Stomach (tissue), 4 donors: ENCODE measurements around the gene CTAG1B.

ENCODE experiments used
- EP300 ChIP-seq: sonication (generic); formaldehyde crosslinking; IDR thresholded peaks from one replicate; pipeline ENCODE4 v1.6.1; 2017; ENCODE audit warnings: antibody characterized with exemption
- POLR2A ChIP-seq, 4 donors: fragments of 450-650 bp; IDR thresholded peaks; one replicate each; pipeline ENCODE4 v1.6.1; 2016; ENCODE audit warnings: antibody characterized with exemption in 4 of 4, control low read depth in 2 of 4, mild to moderate bottlenecking in 1 of 4, moderate library complexity in 1 of 4
- POLR2AphosphoS5 ChIP-seq, 3 donors: sonication (generic); formaldehyde crosslinking; IDR thresholded peaks; one replicate each; pipeline ENCODE4 v1.6.1; 2016; ENCODE audit warnings: antibody characterized with exemption in 3 of 3
- TF ChIP-seq, protein P1 (sequence below), 7 experiments: fragments of 450-650 bp in 4 of 7; fragments of 200-600 bp in 3 of 7; sonication (generic) in 3 of 7; IDR thresholded peaks; one replicate each; pipeline ENCODE4 v1.5.1; 2016 to 2019; ENCODE audit warnings: antibody characterized with exemption in 7 of 7, control low read depth in 2 of 7, mild to moderate bottlenecking in 1 of 7

DNA sequence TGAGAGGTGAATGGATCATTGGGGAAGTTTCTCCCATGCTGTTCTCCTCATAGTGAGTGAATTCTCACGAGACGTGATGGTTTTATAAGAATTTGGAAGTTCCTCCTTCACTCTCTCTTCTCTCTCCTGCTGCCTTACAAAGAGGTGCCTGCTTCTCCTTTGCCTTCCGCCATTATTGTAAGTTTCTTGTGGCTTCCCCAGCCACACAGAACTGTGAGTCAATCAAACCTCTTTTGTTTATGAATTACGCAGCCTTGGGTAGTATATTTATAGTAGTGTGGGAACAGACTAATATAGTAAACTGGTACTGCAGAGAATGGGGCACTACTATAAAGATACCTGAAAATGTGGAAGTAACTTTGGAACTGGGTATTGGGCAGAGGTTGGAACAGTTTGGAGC, 42.1 kb upstream of the CTAG1B start:
- TF ChIP-seq, protein P1, sequence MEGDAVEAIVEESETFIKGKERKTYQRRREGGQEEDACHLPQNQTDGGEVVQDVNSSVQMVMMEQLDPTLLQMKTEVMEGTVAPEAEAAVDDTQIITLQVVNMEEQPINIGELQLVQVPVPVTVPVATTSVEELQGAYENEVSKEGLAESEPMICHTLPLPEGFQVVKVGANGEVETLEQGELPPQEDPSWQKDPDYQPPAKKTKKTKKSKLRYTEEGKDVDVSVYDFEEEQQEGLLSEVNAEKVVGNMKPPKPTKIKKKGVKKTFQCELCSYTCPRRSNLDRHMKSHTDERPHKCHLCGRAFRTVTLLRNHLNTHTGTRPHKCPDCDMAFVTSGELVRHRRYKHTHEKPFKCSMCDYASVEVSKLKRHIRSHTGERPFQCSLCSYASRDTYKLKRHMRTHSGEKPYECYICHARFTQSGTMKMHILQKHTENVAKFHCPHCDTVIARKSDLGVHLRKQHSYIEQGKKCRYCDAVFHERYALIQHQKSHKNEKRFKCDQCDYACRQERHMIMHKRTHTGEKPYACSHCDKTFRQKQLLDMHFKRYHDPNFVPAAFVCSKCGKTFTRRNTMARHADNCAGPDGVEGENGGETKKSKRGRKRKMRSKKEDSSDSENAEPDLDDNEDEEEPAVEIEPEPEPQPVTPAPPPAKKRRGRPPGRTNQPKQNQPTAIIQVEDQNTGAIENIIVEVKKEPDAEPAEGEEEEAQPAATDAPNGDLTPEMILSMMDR (IDR thresholded peaks at IDR 0.05): no peak
- TF ChIP-seq POLR2AphosphoS5 (IDR thresholded peaks at IDR 0.05) (no peak), EP300 (no peak), POLR2A (IDR thresholded peaks at IDR 0.05) (no peak)
